Activated naive CD8-positive, alpha-beta T cell treated with anti-CD3 and anti-CD28 coated beads, Interleukin-2, amount 50 U/mL, for 16 hours (primary cell): Measurements from ENCODE around the gene DNAJB11.

Experiments
- DNase-seq: peaks from one replicate; pipeline ENCODE4 v3.0.0-alpha.2; 2020; ENCODE audit warnings: low read depth, low spot score

The DNAJB11 gene

GRCh38 chr3:186596568-186597287, 26.2 kb downstream of the DNAJB11 start:
- no peak for DNase-seq

GRCh38 chr3:186598108-186598784, 27.7 kb downstream of the DNAJB11 start:
- DNase-seq, result no peak

- DNase-seq, result no peak
Measured at GRCh38 chr3:186598794-186599141, 28.2 kb downstream of the DNAJB11 start.

DNA sequence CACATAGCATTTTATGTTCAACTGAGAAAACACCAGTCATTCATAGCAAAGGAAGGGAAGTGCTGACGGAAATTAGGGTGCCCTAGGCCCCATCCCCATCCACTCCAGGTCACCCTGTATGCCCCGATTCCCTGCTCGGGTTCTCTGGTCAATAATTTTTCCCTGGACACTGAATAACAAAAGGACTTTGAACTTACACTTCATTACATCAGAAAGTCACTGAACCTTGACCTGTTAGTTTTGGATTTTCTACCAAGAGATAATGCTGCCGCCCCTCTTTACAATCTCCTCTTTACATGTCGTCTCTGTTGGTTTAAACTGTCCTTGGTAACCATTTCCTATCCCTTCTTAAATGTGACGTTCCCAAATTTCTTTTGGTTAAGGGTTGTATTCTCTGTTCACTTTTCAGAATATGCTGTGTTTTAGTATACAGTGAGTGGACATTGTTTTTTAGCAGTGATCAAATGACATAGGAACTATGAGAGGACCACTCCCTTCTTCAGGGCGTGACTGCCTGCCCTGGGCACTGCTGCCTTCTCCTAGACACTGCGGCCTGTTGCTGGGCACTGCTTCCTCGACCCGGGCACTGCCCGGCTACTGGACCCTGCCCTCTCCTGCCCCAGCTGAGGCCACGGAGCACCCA, 28.7 kb downstream of the DNAJB11 start:
- DNase-seq, result no peak

DNA sequence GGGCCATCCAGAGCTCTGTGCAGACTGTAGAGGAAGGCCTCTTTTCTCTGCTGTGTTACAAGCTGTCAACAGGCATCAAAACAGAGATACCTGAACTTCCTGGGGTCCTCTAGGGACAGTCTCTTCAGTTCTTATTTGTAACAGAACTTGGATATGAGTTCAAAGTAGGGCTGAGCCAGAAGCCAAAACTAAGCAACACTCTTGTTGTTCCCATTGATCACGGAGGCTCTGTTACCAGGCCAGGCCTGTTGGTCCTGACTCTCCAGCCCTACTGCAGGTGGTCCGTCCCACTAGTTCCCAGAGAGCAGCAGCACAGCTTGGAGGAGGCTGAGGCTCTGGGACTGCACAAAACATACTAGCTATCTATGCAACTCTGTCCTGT, 29.3 kb downstream of the DNAJB11 start:
- DNase-seq, result no peak

DNA sequence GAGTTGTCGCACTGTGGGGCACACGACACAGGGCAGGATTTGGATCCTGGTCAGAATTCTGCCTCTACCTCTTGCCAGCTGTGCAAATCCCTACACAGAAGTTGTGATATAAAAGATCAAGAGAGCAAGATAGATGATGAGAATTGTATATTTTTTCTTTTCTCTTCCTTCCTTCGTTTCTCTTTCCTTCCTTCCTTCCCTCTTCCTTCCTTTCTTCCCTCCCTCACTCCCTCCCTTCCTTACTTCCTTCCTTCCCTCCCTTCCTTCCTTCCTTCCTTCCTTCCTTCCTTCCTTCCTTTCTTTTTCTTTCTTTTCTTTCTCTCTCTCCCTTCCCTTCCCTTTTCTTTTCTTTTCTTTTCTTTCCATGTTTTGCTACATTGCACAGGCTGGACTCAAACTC, 30.4 kb downstream of the DNAJB11 start:
- DNase-seq, result no peak

GRCh38 chr3:186603159-186603558, 32.6 kb downstream of the DNAJB11 start:
- DNase-seq, result no peak

DNA sequence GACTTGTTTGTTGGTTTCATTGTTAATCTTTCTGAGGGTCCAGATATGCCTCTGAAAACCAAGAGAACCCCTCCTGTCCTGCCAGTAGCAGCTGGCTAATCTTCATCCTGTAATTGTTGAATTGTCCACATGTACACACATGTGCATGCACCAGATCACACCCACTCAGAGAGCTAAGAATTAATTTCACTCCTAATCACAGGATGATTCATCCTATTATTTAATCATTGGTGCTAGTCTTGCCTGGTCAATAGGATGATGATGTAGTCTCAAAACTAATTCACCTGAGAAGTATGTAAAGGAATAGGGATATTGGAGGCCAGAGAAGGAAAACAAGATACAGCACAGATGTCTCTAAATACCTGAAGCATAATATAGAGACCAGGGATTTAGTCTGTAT, 34.6 kb downstream of the DNAJB11 start:
- no peak for DNase-seq

DNA sequence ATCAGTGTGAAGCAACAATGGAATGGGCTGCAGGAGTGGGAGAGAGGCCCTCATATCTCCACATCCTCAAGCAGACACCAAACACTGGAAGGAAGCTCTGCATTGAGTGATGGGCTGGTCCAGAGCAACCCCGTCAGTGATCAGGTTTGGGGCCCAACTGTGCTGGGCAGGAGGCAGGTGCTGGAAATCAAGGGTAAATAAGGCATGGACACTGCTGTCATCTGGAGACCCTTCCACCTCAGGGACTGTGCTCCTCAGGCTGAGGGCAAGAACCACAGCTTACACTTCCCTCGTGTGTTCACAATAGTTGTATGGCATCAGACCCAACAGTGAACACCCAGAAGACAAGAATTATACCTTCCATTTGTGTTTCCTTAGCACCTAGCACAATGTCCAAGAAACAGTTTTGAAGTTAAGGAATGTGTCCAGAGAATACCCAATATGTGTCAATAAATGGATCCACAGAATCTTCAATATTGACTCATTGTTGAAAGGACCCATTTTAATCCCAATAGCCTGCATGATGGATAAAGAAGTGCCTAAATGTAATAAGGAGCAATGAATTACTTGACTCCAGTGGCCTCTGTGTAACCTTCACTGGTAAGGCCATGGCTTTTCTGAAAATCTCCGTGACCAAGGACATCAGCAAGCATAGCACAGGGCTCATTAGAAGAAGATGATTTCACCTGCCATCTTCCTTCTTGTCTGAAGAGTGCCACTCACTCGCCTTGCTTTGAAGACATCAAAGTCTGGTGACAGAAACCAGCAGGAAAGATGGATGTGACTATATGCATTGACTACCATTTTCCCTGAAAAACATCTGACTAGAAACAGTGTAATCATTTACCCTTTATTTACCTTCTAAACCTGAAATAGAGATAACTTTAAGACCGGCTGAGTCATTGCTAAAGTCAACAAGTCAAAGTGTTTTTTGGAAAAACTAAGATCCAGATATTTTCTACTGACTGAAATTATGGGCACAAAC, 35.3 kb downstream of the DNAJB11 start:
- no peak for DNase-seq

DNA sequence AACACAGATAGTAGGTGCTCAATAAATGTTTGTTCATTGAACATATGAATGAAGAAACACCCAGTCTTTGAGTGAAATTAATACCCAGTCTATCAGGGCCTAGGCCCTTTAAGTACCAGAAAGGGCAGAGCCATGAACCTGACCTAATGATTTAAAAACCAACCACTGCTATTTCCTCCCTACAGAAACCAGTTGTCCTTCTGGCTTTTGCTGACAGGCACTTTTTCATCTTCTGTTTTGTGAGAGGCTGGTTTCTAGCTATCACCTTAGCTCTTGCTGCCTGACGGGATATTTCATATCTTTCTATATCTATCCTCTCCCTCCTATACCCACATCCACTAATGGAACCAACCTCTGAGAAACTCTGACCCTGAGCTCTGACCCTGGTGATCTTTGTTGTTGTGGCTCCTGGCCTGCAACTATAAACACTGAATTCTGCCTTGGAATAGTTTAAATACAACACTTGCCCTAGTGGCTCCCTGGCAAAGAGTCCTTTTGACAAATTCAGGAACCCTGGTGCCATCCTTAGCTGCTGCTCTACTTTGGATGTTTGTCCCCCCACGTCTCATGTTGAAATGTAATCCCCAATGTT, 38.2 kb downstream of the DNAJB11 start:
- no peak for DNase-seq

GRCh38 chr3:186609247-186609868, 38.8 kb downstream of the DNAJB11 start:
- DNase-seq, result no peak

DNA sequence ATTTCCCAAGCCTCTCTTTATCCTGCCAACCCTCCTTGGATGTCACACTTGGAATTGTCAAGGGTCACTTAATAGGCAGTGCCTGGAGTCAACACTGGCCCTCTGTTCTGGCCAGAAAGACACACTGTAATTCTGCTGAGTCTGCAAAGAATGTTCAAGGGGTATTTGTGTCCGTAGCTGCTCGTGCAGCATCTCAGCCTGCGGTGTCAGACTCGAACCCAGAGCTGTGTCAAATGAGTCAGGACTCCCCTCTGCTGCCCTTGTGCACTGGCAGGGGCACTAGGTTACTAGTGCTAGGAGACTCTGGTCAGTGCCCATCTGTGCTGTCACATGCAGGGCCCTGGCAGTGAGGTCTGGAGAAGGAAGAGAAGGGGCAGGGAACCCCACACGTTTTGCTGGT, 41.5 kb downstream of the DNAJB11 start:
- no peak for DNase-seq

DNA sequence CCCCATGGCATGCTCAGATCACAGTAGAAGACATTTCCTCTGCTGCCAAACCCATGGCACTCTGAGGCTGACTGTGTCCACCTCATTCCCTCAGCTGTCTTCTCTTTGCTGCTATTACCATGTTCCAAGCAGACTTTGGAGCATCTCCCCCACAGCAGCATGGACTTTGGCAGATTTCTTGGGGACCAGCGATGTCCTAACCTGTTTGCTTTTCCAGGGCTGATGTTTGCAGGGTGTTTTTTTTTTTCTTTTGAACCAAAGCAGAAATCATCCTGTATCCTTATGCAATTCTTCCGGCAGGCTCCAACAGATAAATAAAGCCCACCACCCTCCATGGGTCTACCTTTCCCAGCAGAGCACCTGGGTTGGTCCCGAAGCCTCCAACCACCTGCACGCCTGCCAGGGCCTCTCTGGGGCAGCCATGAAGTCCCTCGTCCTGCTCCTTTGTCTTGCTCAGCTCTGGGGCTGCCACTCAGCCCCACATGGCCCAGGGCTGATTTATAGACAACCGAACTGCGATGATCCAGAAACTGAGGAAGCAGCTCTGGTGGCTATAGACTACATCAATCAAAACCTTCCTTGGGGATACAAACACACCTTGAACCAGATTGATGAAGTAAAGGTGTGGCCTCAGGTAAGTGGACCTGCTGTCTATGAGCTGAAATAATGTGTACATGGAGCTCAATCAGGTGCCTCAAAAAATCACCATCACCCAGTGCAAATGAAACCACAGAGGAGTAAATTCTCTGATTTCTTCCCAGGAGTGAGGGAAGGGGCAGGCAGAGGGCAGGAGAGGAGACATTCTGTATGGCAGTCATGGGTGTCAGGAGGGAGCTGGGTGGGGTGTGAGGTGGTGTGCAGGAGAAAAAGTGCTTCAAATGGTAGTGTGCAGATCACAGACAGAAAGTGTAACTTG, 42.5 kb downstream of the DNAJB11 start, which contains the start of gene AHSG:
Gene AHSG (plus strand): TSS at position 340 of the 916 bp plus-strand sequence. CDS start 82 bp downstream, at position 422.
- DNase-seq, result no peak

DNA sequence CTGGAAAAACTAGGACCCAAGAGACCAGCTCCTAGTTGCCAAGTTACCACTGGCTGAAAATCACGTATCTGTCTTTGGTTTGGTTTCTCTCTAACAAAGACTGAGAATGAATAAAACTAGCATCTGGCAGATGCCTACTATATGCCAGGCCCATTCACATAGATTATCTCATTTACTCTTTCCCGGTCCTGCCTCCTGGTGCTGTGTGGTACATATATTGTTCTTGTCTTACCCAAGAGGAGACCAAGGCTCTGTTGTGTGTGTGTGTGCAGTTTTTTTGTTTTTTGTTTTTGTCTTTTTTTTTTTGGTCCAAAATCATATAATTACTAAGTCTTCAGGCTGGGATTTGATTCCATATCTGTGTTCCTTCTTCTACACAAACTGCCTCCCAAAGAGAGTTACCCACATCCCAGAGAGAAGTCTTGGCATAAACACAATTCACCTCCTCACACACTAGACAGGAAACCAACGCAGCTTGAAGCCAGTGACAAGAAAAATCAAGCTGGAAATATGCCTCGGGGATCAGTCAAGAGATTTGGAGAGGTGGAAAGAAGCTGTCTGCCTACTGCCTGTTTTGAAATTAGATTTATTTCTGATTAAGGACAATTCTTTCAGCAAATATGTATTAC, 43.2 kb downstream of the DNAJB11 start:
- no peak for DNase-seq

DNA sequence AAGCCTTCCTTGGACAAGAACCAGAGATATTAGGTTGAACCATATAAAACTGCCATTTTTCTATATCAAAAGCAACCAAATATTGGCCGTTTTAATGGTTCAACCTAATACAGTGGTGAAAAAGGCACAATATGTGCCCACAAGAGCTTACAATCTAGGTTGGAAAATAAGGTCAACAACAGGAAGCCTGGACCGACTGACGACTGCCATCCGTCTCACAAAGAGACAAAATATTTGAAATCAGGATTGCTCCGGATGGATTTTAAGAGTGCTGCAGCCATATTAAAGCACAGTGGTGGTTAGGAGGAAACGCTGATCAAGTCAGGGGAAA, 43.7 kb downstream of the DNAJB11 start:
- no peak for DNase-seq

GRCh38 chr3:186614597-186615483, 44.3 kb downstream of the DNAJB11 start:
- peak; percentile 41 for DNase-seq

DNA sequence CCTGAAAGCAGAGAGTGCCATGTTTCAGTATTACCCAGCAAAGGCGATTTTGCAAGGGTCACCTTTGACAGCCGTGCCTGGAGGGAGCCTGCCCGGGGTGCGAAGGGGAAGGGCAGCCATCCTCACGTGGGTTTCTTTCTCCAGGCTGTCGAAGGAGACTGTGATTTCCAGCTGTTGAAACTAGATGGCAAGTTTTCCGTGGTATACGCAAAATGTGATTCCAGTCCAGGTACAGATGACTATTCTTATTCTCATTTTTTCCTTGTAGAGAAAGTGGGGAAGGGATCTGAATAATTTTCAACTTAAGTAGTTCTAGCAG, 45.7 kb downstream of the DNAJB11 start:
- DNase-seq, result no peak
